HEK293T (cell line): ENCODE data around the gene NEDD4.

Experiments
- ARNT ChIP-seq: fragments of 450-650 bp; IDR thresholded peaks from 2 replicates; pipeline ENCODE4 v1.6.1; 2017; ENCODE audit warnings: mild to moderate bottlenecking
- BHLHE40 ChIP-seq: fragments of 450-650 bp; IDR thresholded peaks from 2 replicates; pipeline ENCODE4 v1.6.1; 2016; ENCODE audit warnings: mild to moderate bottlenecking, moderate library complexity, borderline replicate concordance
- ELF4 ChIP-seq: fragments of 450-650 bp; IDR thresholded peaks from 2 replicates; pipeline ENCODE4 v1.6.1; 2017; ENCODE audit warnings: antibody characterized with exemption
- FOXA1 ChIP-seq: fragments of 450-650 bp; IDR thresholded peaks from 2 replicates; pipeline ENCODE4 v1.6.1; 2016; ENCODE audit warnings: mild to moderate bottlenecking
- FOXK2 ChIP-seq: fragments of 450-650 bp; IDR thresholded peaks from 2 replicates; pipeline ENCODE4 v1.6.1; 2016; ENCODE audit warnings: mild to moderate bottlenecking
- FOXM1 ChIP-seq: fragments of 450-650 bp; IDR thresholded peaks from 2 replicates; pipeline ENCODE4 v1.6.1; 2017; ENCODE audit warnings: mild to moderate bottlenecking, borderline replicate concordance
- HDGF ChIP-seq: fragments of 450-650 bp; IDR thresholded peaks from 2 replicates; pipeline ENCODE4 v1.6.1; 2017; ENCODE audit warnings: antibody characterized with exemption, borderline replicate concordance
- L3MBTL2 ChIP-seq: fragments of 450-650 bp; conservative IDR thresholded peaks from 2 replicates; pipeline ENCODE4 v1.6.1; 2016; ENCODE audit warnings: mild to moderate bottlenecking
- SP1 ChIP-seq: fragments of 450-650 bp; IDR thresholded peaks from 2 replicates; pipeline ENCODE4 v1.6.1; 2017
- SUZ12 ChIP-seq: fragments of 450-650 bp; IDR thresholded peaks from 2 replicates; pipeline ENCODE4 v1.6.1; 2016; ENCODE audit warnings: mild to moderate bottlenecking
- TARDBP ChIP-seq: fragments of 450-650 bp; IDR thresholded peaks from 2 replicates; pipeline ENCODE4 v1.6.1; 2016
- ZNF384 ChIP-seq: fragments of 450-650 bp; IDR thresholded peaks from 2 replicates; pipeline ENCODE4 v1.6.1; 2016
- TF ChIP-seq, protein P1 (sequence below): fragments of 450-650 bp; IDR thresholded peaks from 2 replicates; pipeline ENCODE4 v1.6.1; 2016

DNA sequence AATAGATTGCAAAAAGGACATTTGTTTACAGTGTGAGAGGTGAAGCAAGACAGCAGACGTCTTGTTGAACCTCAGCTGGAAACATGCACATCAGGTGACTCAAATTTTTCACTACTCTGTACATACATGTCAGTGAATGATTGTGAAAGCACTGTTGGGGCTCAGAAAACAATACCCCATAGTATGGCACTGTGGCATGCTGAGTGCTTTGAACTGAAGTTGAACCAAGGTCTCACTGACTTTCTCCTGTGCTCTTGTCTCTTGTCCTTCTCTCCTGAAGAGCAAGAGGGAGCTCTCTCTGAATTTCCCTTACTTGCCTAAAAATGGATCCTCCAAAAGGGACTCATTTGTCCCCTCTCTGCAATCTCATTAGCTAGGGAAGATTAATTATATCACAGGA, 24.5 kb upstream of the NEDD4 start:
- TF ChIP-seq ARNT, result no peak
- TF ChIP-seq, protein P1, sequence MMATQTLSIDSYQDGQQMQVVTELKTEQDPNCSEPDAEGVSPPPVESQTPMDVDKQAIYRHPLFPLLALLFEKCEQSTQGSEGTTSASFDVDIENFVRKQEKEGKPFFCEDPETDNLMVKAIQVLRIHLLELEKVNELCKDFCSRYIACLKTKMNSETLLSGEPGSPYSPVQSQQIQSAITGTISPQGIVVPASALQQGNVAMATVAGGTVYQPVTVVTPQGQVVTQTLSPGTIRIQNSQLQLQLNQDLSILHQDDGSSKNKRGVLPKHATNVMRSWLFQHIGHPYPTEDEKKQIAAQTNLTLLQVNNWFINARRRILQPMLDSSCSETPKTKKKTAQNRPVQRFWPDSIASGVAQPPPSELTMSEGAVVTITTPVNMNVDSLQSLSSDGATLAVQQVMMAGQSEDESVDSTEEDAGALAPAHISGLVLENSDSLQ, result no peak
- TF ChIP-seq FOXM1, result no peak
- no peak for TF ChIP-seq BHLHE40
- TF ChIP-seq ZNF384, result no peak
- no peak for TF ChIP-seq FOXK2
- TF ChIP-seq TARDBP, result no peak
- no peak for TF ChIP-seq L3MBTL2
- TF ChIP-seq HDGF, result no peak
- TF ChIP-seq ELF4, result no peak
- TF ChIP-seq SUZ12, result no peak
- no peak for TF ChIP-seq SP1
- TF ChIP-seq FOXA1, result no peak
